HG02763 (cell line): ENCODE results near the gene NDFIP1.
"Not testable (repeated sequence)": the region's sequence is repeated elsewhere in the genome, so short reads cannot be mapped to it uniquely, and the experiment has no call there.

Experiments
- ATAC-seq: cut with Tn5 transposase; IDR thresholded peaks from one replicate; pipeline ENCODE4 v1.9.1; 2021; ENCODE audit warnings: mild to moderate bottlenecking, moderate library complexity; ENCODE audit not compliant: unreplicated experiment

Gene NDFIP1

GRCh38 chr5:142182840-142183239, 74.3 kb downstream of the NDFIP1 start:
- ATAC-seq = no peak

- ATAC-seq = no peak
Measured at GRCh38 chr5:142183561-142183960, 75.0 kb downstream of the NDFIP1 start.

GRCh38 chr5:142184988-142185387, 76.4 kb downstream of the NDFIP1 start:
- no peak for ATAC-seq

- no peak for ATAC-seq
Measured at GRCh38 chr5:142186514-142186856, 77.9 kb downstream of the NDFIP1 start.

GRCh38 chr5:142186857-142187594, 78.4 kb downstream of the NDFIP1 start:
- ATAC-seq = no peak

GRCh38 chr5:142188691-142189090, 80.1 kb downstream of the NDFIP1 start:
- not testable (repeated sequence) for ATAC-seq

- ATAC-seq = no peak
Measured at GRCh38 chr5:142189813-142190212, 81.2 kb downstream of the NDFIP1 start.

- ATAC-seq = no peak
Measured at GRCh38 chr5:142191776-142192175, 83.2 kb downstream of the NDFIP1 start.

GRCh38 chr5:142192286-142193113, 83.9 kb downstream of the NDFIP1 start:
- ATAC-seq = no peak

GRCh38 chr5:142193114-142193428, 84.5 kb downstream of the NDFIP1 start:
- no peak for ATAC-seq

GRCh38 chr5:142197098-142197497, 88.5 kb downstream of the NDFIP1 start:
- ATAC-seq = no peak

- no peak for ATAC-seq
Measured at GRCh38 chr5:142197781-142198180, 89.2 kb downstream of the NDFIP1 start.

GRCh38 chr5:142199388-142199787, 90.8 kb downstream of the NDFIP1 start:
- no peak for ATAC-seq

- ATAC-seq = no peak
Measured at GRCh38 chr5:142200387-142200786, 91.8 kb downstream of the NDFIP1 start.

GRCh38 chr5:142201471-142201887, 92.9 kb downstream of the NDFIP1 start:
- ATAC-seq = no peak

- ATAC-seq = no peak
Measured at GRCh38 chr5:142202282-142202681, 93.7 kb downstream of the NDFIP1 start.
